Upper lobe of right lung (tissue), 1 donor: ENCODE measurements around the gene TMEM150C. TPM values are rescaled to one million over a fixed set of nuclear protein-coding genes. Genes with fewer than 3 reads are reported as not detected.
"Not testable (repeated sequence)": the region's sequence is repeated elsewhere in the genome, so short reads cannot be mapped to it uniquely, and the experiment has no call there.

Source experiments
- ATAC-seq: fragments of 200-7000 bp; cut with Tn5 transposase; one replicate; pipeline ENCODE4 v1.9.1; 2020; ENCODE audit warnings: mild to moderate bottlenecking, moderate library complexity
- DNase-seq: peaks from one replicate; pipeline ENCODE4 v3.0.0-alpha.2; 2020
- H3K27ac ChIP-seq: fragments of 200-600 bp; one replicate; pipeline ENCODE4 v1.8.0; 2022
- H3K27me3 ChIP-seq: fragments of 200-600 bp; one replicate; pipeline ENCODE4 v1.8.0; 2022; ENCODE audit warnings: mild to moderate bottlenecking
- H3K36me3 ChIP-seq: fragments of 200-600 bp; one replicate; pipeline ENCODE4 v1.8.0; 2022
- H3K4me1 ChIP-seq: fragments of 200-600 bp; one replicate; pipeline ENCODE4 v1.8.0; 2022
- H3K4me3 ChIP-seq: fragments of 200-600 bp; one replicate; pipeline ENCODE4 v1.8.0; 2022; ENCODE audit warnings: mild to moderate bottlenecking
- H3K9me3 ChIP-seq: fragments of 200-600 bp; one replicate; pipeline ENCODE4 v1.8.0; 2022
- intact Hi-C: fragments of 100-400 bp; cut with DNase I; formaldehyde crosslinking; loops from one replicate; pipeline ENCODE4 v1.11.0; 2022
- total RNA-seq: library from RNA; stranded (reverse); fragmentation: NEBNext Ultra II Directional; extraction: Animal tissue kit (Norgen Biotek cat#: 25700); gene quantifications from one replicate; pipeline ENCODE4 v1.2.1, GENCODE V29; 2021
- TF ChIP-seq, protein P1 (sequence below): fragments of 200-600 bp; IDR thresholded peaks from one replicate; pipeline ENCODE4 v1.8.0; 2022; ENCODE audit warnings: antibody characterized with exemption
- donor health status: DM: no; HTN: yes; CAD: no; lungs with severe emphysema.

Gene TMEM150C
- total RNA-seq, 1 donor from 2014 or later = 5.9 TPM

DNA sequence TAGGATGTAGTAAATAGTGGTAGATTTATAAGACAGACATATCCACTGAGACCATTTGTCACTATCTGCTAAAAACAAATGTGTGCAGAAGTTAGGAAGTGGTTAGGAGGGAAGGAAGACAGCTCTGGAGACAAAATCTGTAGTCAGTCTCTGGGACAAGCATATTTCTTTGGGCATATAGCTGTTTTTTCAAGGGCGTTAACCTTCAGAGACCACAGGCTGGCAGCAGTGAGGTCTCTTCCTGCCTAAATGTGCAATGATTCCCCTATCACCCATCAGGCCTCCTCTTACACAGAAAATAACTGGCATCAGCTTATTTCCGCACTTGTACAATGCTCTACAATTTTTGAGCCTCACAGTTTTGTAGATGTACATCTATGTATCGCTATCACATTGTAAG is 6.5 kb downstream of the TMEM150C start:
- no peak overlapping the region for H3K27ac ChIP-seq
- no peak for ATAC-seq
- H3K9me3 ChIP-seq = no peaks in the 10 kb centered on the region
- H3K4me1 ChIP-seq = no peaks in the 10 kb centered on the region
- no peak overlapping the region for H3K4me3 ChIP-seq
- no peaks in the 10 kb centered on the region for H3K36me3 ChIP-seq
- DNase-seq = no peak
- TF ChIP-seq, protein P1, sequence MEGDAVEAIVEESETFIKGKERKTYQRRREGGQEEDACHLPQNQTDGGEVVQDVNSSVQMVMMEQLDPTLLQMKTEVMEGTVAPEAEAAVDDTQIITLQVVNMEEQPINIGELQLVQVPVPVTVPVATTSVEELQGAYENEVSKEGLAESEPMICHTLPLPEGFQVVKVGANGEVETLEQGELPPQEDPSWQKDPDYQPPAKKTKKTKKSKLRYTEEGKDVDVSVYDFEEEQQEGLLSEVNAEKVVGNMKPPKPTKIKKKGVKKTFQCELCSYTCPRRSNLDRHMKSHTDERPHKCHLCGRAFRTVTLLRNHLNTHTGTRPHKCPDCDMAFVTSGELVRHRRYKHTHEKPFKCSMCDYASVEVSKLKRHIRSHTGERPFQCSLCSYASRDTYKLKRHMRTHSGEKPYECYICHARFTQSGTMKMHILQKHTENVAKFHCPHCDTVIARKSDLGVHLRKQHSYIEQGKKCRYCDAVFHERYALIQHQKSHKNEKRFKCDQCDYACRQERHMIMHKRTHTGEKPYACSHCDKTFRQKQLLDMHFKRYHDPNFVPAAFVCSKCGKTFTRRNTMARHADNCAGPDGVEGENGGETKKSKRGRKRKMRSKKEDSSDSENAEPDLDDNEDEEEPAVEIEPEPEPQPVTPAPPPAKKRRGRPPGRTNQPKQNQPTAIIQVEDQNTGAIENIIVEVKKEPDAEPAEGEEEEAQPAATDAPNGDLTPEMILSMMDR = no peak
- intact Hi-C loops = no loop called here
- no peaks in the 10 kb centered on the region for H3K27me3 ChIP-seq

DNA sequence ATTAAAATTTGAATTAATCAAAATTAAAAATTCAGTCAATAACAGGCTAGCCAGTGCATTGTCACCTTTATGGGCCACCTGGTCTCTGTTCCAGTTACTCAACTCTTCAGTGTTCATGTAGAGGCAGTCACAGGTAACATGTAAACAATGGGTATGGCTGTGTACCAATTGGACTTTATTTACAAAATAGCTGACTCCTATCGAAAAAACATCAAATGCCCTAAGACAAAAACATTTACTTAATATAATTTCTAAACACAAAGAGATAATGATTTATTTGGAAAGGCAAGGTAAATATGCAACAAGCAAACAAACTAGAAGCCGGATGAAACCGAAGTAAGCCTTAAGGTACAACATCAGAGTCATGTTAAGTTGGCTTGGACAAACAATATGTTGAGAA is 8.8 kb downstream of the TMEM150C start:
- ATAC-seq (no peak), DNase-seq (no peak)
- Histone ChIP-seq H3K4me3 (no peak overlapping the region), H3K9me3 (no peaks in the 10 kb centered on the region), H3K4me1 (no peaks in the 10 kb centered on the region), H3K27ac (no peak overlapping the region), H3K27me3 (no peaks in the 10 kb centered on the region), H3K36me3 (no peaks in the 10 kb centered on the region)
- TF ChIP-seq, protein P1 = no peak
- intact Hi-C loops = no loop called here

GRCh38 chr4:82551734-82552133 is 10.1 kb downstream of the TMEM150C start:
- intact Hi-C loops = no loop called here
- H3K9me3 ChIP-seq = no peaks in the 10 kb centered on the region
- no peak overlapping the region for H3K27ac ChIP-seq
- no peaks in the 10 kb centered on the region for H3K4me1 ChIP-seq
- ATAC-seq = no peak
- no peaks in the 10 kb centered on the region for H3K27me3 ChIP-seq
- H3K4me3 ChIP-seq = no peak overlapping the region
- H3K36me3 ChIP-seq = no peaks in the 10 kb centered on the region
- TF ChIP-seq, protein P1 = no peak
- no peak for DNase-seq

DNA sequence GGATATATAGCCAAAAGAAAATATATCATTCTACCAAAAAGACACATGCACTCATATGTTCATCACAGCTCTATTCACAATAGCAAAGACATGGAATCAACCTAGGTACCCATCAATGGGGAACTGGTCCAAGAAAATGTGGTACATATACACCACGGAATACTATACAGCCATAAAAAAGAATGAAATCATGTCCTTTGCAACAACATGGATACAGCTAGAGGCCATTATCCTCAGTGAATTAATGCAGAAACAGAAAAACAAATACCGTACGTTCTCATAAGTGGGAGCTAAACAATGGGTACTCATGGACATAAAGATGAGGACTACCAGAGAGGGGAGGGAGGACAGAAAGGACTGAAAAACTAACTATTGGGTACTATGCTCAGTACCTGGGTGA is 13.9 kb downstream of the TMEM150C start:
- DNase-seq, H3K27ac ChIP-seq, H3K4me3 ChIP-seq, ATAC-seq, H3K27me3 ChIP-seq, intact Hi-C loops, H3K9me3 ChIP-seq, H3K36me3 ChIP-seq, H3K4me1 ChIP-seq: not testable (repeated sequence)

DNA sequence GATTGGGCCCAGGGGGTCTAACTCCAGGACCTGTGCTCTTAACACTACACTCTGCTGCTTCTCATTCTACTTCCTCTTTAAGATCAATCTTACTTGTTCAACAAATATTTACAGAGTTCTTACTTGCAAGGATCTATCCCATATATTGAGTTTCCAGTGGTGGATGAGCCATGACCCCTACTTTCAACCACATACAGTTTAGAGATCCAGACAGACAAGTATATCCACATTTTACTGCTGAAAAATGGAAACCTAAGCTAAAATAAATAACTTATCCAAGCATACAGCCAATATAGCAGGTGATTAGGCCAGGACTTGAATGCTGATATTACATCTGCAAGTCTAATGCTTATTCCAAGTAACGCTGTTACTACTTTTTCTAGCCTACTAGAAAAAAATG is 18.7 kb downstream of the TMEM150C start:
- ATAC-seq (no peak), DNase-seq (no peak)
- H3K4me3 ChIP-seq = no peak overlapping the region
- no peaks in the 10 kb centered on the region for H3K36me3 ChIP-seq
- H3K4me1 ChIP-seq = no peaks in the 10 kb centered on the region
- TF ChIP-seq, protein P1 = no peak
- H3K9me3 ChIP-seq = no peaks in the 10 kb centered on the region
- no peaks in the 10 kb centered on the region for H3K27me3 ChIP-seq
- no peak overlapping the region for H3K27ac ChIP-seq
- intact Hi-C loops = no loop called here

DNA sequence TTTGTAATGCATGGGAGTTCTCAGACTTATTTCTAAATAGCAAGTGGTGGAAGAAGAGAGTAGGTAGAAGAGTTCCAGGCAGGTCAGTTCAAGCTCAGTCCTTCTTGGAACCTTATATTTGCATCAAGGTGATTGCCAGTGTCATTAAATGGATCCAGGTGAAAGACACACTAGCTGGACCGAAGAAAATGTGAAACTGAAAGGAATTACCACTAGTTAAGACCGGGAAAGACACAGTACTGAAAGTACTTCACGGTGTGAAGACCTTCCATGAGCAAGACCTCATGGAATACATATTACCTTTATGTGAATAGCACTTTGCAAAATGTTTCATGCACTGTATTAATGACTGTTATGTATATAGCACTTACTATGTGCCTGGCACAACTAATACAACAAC is 19.1 kb downstream of the TMEM150C start:
- TF ChIP-seq, protein P1 = no peak
- intact Hi-C loops = no loop called here
- Histone ChIP-seq H3K4me1 (no peaks in the 10 kb centered on the region), H3K27ac (no peak overlapping the region), H3K4me3 (no peak overlapping the region), H3K27me3 (no peaks in the 10 kb centered on the region), H3K9me3 (no peaks in the 10 kb centered on the region), H3K36me3 (no peaks in the 10 kb centered on the region)
- ATAC-seq = no peak
- no peak for DNase-seq
